K562 (cell line): ENCODE data around the gene ALDH16A1. TPM values are rescaled to one million over a fixed set of nuclear protein-coding genes. Genes with fewer than 3 reads are reported as not detected.
A peak's percentile ranks its signal among the peaks of the same experiment; 100 is the strongest.

Experiments used
- CBX1 ChIP-seq: sonication (generic); IDR thresholded peaks from 2 replicates; pipeline ENCODE4 v1.6.1; 2016; ENCODE audit warnings: antibody characterized with exemption, low read depth, mild to moderate bottlenecking
- HLTF ChIP-seq: fragments of 450-650 bp; IDR thresholded peaks from 2 replicates; pipeline ENCODE4 v1.6.1; 2016
- JUND ChIP-seq, 2 experiments: IDR thresholded peaks; 2 replicates in 1 of 2; 3 replicates in 1 of 2; pipeline ENCODE4 v1.6.1; 2011; ENCODE audit warnings: borderline replicate concordance in 2 of 2, low read depth in 2 of 2, low read length in 2 of 2, improper control_type of control experiment in 1 of 2, missing biosample characterization in 1 of 2, missing genetic modification characterization in 1 of 2, missing genetic modification reagents in 1 of 2
- MBD2 ChIP-seq: sonication (generic); IDR thresholded peaks from 2 replicates; pipeline ENCODE4 v1.6.1; 2016; ENCODE audit warnings: low read depth, borderline replicate concordance
- MEIS2 ChIP-seq: fragments of 450-650 bp; IDR thresholded peaks from 2 replicates; pipeline ENCODE4 v1.6.1; 2014; ENCODE audit warnings: mild to moderate bottlenecking; ENCODE audit not compliant: partially characterized antibody
- NRF1 ChIP-seq, 2 experiments: fragments of 450-650 bp; IDR thresholded peaks in 1 of 2; conservative IDR thresholded peaks in 1 of 2; 2 replicates each; pipeline ENCODE4 v1.6.1; 2014; ENCODE audit warnings: mild to moderate bottlenecking in 2 of 2
- RBM22 ChIP-seq: fragments of 200-400 bp; formaldehyde crosslinking; IDR thresholded peaks from 2 replicates; pipeline ENCODE4 v1.6.1; 2018; ENCODE audit warnings: low read length, low read depth; ENCODE audit not compliant: poor library complexity, severe bottlenecking
- STAG1 ChIP-seq: sonication (generic); formaldehyde crosslinking; IDR thresholded peaks from 2 replicates; pipeline ENCODE4 v1.5.0; 2020; ENCODE audit warnings: missing genetic modification reagents, borderline replicate concordance
- TCF7L2 ChIP-seq: fragments of 150-350 bp; IDR thresholded peaks from 2 replicates; pipeline ENCODE4 v1.6.1; 2016; ENCODE audit warnings: low read depth, mild to moderate bottlenecking, low read length, moderate library complexity
- TRIM28 ChIP-seq: fragments of 450-650 bp; IDR thresholded peaks from 2 replicates; pipeline ENCODE4 v1.6.1; 2017
- ZNF764 ChIP-seq: fragments of 250-450 bp; sonication (Bioruptor Pico); IDR thresholded peaks from 2 replicates; pipeline ENCODE4 v1.4.0; 2020; ENCODE audit warnings: low read depth, mild to moderate bottlenecking, moderate library complexity
- polyA plus RNA-seq, 8 experiments: library from polyadenylated mRNA; depleted of rRNA in 4 of 8; stranded (reverse) in 5 of 8; unstranded in 3 of 8; fragments of >200 nt; fragmentation: Nextera tagmentation in 2 of 8; fragmentation: Illumina TruSeq in 1 of 8; extraction: Ambion mirVana in 2 of 8; extraction: Trizol in 1 of 8; gene quantifications; 2 replicates each; pipeline versions ENCODE4 v1.2.1 to v1.2.3, GENCODE V29; 2011 to 2014; ENCODE audit warnings: inconsistent platforms in 1 of 8, missing spikeins in 1 of 8
- total RNA-seq, 7 experiments: library from RNA; depleted of rRNA in 6 of 7; stranded (reverse); fragments of >200 nt in 6 of 7; fragmentation: Illumina TruSeq in 2 of 7; extraction: Trizol in 2 of 7; gene quantifications; 2 replicates each; pipeline versions ENCODE4 v1.2.1 to v1.2.3, GENCODE V29; 2011 to 2021; ENCODE audit warnings: low replicate concordance in 1 of 7
- TF ChIP-seq, protein P1 (sequence below), 2 experiments: fragments of 450-650 bp in 1 of 2; sonication (generic) in 1 of 2; formaldehyde crosslinking in 1 of 2; IDR thresholded peaks in 1 of 2; conservative IDR thresholded peaks in 1 of 2; 2 replicates each; pipeline versions ENCODE4 v1.6.1 to v1.8.1; 2016 to 2023; ENCODE audit warnings: mild to moderate bottlenecking in 2 of 2, moderate library complexity in 2 of 2, inconsistent platforms in 1 of 2, missing genetic modification reagents in 1 of 2
- TF ChIP-seq, protein P2 (sequence below), 2 experiments: fragments of 450-650 bp in 1 of 2; sonication (generic) in 1 of 2; formaldehyde crosslinking in 1 of 2; IDR thresholded peaks; 2 replicates each; pipeline versions ENCODE4 v1.7.1 to v1.9.0; 2016 to 2022; ENCODE audit warnings: inconsistent platforms in 1 of 2, mild to moderate bottlenecking in 1 of 2, missing genetic modification reagents in 1 of 2

The ALDH16A1 gene
- total and polyA plus RNA-seq, 9 of the 15 experiments (the other 6 are each of a cell fraction or from before 2014, with no cell fraction given) = 2.2 to 52.2 (median 7.6) TPM

DNA sequence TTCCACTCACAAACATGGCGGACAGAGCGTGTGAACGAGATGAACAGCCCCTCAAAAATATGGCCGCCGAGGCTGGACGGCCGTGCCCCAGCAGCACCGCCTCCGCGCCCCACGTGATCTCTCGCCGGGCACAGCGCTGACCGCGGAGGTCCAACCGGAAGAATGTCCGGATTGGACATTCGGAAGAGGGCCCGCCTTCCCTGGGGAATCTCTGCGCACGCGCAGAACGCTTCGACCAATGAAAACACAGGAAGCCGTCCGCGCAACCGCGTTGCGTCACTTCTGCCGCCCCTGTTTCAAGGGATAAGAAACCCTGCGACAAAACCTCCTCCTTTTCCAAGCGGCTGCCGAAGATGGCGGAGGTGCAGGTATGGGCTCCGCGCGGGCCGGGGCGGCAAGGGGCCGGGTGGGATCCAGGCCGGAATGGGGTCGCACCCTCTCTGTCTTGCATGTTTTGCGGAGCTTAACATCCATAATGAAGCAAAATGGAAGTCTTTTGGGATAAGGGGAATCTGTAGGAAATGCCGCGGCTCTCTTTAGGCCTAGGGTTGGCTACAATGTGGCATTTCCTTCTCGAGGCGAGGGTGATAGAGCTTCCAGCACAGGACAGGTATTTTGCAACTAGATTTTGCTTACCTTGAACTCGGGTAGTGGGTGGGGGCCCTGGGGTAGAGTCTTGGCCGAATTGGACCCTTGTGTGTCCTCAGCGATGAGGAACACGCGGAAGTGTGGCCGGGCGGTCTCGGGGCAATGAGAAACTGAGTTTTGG lies 34.4 kb downstream of the ALDH16A1 start, which contains the start of gene RPL13A (continued):
- TF ChIP-seq NRF1 (conservative IDR thresholded peaks at IDR 0.05 in 1 of 2, IDR thresholded peaks at IDR 0.05 in 1 of 2) (peak; percentile 99), JUND (IDR thresholded peaks at IDR 0.05; ENCODE audit: borderline replicate concordance, low read depth, low read length) (peak; percentile 86), JUND (tag; IDR thresholded peaks at IDR 0.05; ENCODE audit: borderline replicate concordance, low read depth, low read length) (peak; percentile 69; the same call in 1 of the 3 replicates), TRIM28 (no peak), HLTF (peak; percentile 43; the same call in 1 of the 2 replicates), STAG1 (CRISPR knock-in tag) (no peak), ZNF764 (CRISPR knock-in tag) (0 out of 2 replicates have a peak, but pooled peaks have one; percentile 8), RBM22 (peak; percentile 91), CBX1 (peak; percentile 74), MBD2 (peak; percentile 91), MEIS2 (peak; percentile 92), TCF7L2 (no peak)
- TF ChIP-seq, protein P1, sequence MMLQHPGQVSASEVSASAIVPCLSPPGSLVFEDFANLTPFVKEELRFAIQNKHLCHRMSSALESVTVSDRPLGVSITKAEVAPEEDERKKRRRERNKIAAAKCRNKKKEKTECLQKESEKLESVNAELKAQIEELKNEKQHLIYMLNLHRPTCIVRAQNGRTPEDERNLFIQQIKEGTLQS (IDR thresholded peaks at IDR 0.05) = peak; percentile 98
- TF ChIP-seq, protein P1 (CRISPR knock-in tag; conservative IDR thresholded peaks at IDR 0.05) = peak; percentile 94; the same call in 1 of the 2 replicates
- TF ChIP-seq, protein P2, sequence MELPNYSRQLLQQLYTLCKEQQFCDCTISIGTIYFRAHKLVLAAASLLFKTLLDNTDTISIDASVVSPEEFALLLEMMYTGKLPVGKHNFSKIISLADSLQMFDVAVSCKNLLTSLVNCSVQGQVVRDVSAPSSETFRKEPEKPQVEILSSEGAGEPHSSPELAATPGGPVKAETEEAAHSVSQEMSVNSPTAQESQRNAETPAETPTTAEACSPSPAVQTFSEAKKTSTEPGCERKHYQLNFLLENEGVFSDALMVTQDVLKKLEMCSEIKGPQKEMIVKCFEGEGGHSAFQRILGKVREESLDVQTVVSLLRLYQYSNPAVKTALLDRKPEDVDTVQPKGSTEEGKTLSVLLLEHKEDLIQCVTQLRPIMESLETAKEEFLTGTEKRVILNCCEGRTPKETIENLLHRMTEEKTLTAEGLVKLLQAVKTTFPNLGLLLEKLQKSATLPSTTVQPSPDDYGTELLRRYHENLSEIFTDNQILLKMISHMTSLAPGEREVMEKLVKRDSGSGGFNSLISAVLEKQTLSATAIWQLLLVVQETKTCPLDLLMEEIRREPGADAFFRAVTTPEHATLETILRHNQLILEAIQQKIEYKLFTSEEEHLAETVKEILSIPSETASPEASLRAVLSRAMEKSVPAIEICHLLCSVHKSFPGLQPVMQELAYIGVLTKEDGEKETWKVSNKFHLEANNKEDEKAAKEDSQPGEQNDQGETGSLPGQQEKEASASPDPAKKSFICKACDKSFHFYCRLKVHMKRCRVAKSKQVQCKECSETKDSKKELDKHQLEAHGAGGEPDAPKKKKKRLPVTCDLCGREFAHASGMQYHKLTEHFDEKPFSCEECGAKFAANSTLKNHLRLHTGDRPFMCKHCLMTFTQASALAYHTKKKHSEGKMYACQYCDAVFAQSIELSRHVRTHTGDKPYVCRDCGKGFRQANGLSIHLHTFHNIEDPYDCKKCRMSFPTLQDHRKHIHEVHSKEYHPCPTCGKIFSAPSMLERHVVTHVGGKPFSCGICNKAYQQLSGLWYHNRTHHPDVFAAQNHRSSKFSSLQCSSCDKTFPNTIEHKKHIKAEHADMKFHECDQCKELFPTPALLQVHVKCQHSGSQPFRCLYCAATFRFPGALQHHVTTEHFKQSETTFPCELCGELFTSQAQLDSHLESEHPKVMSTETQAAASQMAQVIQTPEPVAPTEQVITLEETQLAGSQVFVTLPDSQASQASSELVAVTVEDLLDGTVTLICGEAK (IDR thresholded peaks at IDR 0.05) = peak; percentile 87
- TF ChIP-seq, protein P2 (CRISPR knock-in tag; IDR thresholded peaks at IDR 0.05) = no peak
